ELR (cell line): ENCODE results near the gene SLCO2B1.

Source experiments
- DNase-seq: peaks from one replicate; pipeline ENCODE4 v3.0.0-alpha.2; 2015; ENCODE audit warnings: low read depth

Gene SLCO2B1

DNA sequence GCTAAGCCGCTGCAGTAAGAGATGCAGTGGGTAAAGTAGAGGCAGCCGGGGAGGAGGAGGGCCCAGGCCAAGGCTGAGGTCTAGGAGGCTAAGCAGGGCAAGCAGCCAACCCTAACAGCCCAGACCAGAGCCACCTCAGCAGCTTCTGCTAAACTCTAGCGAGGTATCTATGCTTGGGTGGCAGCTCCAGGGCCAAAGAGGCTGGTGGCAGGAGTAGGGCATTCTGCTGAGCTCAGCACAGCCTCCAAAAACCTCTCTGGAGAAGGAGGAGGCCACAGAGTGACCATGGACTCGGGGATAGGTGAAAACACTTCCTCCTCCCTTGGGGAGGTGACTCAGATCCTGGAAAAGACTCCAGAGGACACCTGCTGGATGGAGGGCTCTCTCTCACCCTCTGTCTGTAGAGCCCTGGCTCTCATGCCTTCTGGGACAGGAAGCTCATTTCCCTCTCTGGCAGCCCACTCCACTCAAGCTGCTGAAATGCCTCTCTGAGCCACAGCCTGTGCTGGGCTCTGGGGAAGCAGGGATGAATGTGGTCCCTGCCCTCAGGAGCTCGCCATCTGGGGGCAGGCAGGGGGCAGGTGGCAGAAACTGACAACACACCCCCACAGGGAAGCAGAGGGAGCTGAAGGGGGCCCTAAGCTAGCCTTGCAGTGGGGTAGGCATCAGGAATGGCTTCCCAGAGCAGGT, 73.2 kb downstream of the SLCO2B1 start:
- peak; percentile 32 for DNase-seq

GRCh38 chr11:75225794-75226193, 74.9 kb downstream of the SLCO2B1 start:
- DNase-seq: no peak

GRCh38 chr11:75229466-75229865, 78.6 kb downstream of the SLCO2B1 start:
- DNase-seq: no peak

DNA sequence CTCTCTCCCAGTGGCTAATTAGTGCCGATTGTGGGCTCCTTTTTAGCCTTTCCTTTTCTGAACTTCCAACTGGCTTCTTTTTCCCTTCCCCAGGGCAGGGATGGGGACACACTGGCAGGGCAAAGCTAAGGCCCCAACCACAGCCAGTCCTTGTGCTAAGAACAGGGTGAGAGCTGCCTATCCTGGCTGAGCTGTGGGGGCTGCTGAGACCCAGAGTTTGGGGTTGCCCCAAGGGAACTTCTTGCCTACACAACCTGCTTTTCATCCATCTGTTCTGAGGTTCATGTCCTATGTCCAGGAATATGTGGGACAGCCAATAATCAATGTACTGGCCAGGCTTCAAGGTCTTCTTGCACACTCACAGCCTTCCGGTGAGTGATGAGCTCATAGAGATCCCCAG, 79.7 kb downstream of the SLCO2B1 start:
- no peak for DNase-seq

- DNase-seq: peak; percentile 61
Observed at GRCh38 chr11:75233754-75234172, 82.9 kb downstream of the SLCO2B1 start.

DNA sequence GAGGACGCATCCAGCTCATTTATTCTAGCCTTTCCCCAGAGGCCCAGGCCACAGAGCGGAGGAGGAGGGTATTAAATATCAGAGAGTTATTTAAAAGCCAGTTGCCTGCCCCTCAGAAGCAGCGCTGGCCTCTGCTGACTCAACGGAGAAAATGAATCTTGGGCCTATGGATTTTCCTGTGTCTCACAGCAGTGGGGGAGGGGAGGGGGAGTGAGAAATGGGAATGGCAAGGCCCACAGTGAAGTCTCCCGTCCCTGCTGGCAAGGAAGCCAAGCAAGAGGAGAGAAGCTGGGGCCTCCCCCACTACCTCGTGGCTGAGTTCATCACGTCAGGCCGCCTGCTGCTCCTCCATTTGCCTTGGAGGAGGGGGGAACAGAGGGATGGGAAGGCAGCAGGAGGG, 85.2 kb downstream of the SLCO2B1 start:
- DNase-seq: no peak

GRCh38 chr11:75237050-75237449, 86.1 kb downstream of the SLCO2B1 start:
- DNase-seq: no peak

DNA sequence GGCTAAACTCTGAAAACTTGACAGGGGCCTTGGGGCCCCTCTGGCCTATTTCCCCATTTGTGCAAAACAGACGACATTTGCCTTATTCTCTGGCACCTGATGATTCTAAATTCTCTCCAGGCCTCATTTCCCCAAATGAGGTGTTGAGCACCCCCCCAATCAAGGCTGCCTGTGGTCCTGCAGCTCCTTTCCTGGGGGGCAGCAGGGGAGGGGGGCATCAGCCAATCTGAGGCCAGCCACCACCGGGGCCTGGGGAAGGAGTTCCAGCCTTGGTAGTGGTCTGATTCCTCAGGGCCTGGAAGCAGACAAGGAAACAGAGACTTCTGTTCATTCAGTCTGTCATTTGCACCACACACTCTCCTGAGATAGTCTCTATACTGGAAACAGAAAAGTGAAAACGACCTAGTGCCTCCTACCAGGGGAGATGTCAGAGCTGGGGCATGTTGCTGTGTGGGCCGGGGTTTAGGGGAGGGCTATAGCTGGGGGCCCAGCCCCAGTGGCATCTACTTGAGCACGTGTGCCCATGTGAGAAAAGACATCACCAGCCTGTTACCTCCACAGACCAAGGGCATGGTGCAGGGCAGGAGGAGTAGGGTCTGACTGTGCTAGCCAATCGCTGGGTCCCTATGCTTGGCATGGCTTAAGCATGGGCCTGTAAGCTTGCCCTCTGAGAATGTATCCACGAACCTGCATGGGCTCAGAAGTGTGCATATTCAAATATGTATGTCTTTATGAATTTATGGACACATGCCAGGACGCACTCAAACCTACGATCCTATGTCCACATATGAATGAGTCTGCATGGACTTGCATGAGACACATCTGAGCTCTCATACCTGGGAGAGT, 87.9 kb downstream of the SLCO2B1 start:
- DNase-seq: no peak

DNA sequence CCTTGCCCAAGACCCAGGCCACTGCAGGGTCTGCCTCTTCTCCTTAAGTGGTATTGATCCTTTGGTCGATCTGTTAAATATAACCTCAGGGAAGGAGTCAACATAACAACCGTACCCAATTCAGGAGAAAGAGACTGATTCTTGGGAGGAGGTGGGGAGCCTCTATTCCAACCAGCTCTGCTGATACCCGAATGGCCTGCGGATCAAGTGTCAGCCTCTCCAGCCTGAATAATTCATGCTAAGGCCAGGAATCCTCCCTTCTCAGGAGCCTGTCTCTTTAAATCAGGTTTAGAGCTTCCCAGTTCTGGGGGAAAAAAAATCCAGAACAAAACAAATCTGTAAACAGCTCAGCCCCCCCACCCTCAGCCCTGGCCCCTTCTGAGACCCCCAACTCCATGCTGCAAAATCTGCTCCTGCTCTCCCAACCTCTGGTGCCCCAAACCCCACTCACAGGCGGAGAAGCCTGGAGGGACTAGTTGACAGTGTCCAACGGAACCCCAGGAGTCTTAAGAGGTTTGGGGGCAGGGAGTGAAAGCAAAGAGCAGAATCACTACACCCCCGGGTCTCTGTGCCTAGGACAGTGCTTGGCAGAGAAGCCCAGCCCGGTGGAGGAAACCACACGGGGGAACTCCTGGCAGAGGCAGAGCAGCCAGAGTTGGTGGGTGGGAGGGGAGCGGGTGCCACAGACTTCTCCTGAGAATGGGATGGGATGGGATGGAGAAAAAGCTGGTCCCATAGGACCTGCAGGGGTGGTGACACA, 88.8 kb downstream of the SLCO2B1 start:
- DNase-seq: no peak

DNA sequence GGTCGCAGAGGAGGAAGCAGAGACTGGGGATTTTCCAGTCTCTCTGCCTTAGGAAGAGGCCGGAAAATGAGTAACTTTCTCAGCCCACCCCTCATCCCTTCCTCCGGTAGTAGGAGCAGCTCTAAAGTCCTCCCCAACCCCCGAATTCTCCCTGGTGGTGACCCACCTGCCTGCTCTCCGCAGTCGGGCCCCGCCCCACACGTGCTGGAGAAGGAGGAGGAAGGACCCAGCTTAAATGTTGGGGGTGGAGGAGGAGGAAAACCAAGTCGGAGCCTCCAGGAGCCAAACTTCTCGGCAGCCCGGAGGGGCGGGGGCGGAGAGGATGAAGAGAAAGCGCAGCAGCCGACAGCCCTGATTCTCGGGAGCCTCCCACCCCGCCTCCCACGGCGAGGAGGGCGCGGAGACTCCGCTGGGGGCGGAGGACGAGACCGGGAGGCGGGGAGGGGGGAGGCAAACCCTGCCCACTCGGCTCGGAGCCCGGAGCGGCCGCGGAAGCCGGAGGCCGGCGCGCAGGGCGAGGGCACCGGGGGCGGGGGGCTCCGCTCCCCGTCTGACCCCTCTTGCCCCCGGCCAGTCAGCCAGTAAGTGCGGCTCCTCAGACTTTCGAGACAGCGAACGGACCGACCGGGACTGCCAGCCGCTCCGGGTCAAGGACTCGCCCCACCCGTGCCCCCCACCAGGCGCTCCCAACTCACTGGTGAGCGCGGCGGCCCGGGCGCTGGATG, 89.6 kb downstream of the SLCO2B1 start, which contains the start of gene TPBGL:
TPBGL (plus strand) TSS at position 464 of the 725 bp plus-strand sequence. CDS start 276 bp downstream, outside the sequence.
- no peak for DNase-seq

GRCh38 chr11:75241036-75241905, 90.4 kb downstream of the SLCO2B1 start:
- peak; percentile 82 for DNase-seq

DNA sequence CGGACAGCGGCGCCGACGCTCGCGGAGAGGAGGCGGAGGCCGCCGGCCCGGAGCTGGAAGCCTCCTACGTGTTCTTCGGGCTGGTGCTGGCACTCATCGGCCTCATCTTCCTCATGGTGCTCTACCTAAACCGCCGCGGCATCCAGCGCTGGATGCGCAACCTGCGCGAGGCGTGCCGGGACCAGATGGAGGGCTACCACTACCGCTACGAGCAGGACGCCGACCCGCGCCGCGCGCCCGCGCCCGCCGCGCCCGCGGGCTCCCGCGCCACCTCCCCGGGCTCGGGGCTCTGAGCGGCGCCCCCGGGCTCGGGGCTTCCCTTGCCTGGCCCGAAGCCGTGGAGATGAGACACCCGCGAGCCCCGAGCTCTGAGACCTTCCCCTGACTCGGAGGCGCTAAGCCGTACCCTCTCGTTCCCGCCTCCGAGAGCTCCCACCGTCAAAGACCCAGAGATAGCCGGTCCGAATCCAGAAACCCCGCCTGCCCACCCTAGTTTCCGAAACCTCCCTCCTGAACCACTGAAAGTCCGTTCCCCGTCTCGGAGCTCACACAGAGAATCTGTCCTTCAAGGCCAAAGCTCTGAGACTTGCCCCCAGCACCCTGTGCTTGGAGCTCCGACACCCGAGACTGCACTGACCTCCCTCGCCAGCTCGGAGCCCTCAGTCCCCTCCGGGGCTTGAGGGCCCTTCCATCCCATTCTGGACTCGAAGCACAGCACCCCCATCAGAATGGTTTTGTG, 91.2 kb downstream of the SLCO2B1 start:
- DNase-seq: no peak

DNA sequence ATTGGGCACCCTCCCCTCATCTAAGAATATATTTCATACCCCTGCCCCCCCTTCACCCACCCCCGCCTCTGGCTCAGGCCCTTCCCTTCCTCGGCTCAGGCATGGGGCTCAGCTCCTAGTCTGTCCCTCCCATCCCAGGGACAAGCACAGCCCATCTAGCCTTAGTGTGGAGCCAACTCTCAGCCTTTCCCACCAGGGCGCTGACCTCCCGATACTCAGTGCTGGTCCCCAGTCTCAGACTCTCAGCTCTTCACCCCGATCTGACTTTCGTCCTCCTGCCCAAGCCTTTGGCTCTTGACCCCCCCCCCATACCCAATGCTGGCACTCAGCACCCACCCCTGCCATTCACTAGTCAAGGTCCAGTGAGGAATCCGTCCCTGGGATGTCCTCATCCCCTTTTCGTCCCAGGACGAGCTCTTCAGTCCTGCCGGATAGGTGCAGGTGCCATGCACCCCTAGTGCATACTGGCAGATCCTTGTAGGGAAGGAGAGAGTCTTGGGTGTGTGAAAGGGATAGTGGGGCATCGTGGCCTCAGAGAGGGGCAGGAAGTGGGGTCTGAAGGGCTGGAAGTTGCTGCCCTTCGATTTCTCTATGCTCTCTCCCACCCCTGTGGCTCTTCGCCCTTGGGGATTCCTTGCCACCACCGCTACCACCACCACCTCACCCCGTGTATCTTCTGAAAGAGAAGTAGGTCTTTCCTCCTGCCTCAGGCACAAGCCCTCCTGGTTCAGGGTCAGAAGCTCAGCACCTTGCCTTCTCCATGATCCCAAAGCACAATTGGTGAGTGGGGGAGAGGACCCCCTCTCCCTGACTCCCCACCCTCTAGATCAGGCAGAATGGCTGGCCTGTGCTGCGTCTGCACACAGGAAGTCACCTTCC, 92.1 kb downstream of the SLCO2B1 start:
- DNase-seq: no peak

- no peak for DNase-seq
Observed at GRCh38 chr11:75244052-75244814, 93.3 kb downstream of the SLCO2B1 start.

DNA sequence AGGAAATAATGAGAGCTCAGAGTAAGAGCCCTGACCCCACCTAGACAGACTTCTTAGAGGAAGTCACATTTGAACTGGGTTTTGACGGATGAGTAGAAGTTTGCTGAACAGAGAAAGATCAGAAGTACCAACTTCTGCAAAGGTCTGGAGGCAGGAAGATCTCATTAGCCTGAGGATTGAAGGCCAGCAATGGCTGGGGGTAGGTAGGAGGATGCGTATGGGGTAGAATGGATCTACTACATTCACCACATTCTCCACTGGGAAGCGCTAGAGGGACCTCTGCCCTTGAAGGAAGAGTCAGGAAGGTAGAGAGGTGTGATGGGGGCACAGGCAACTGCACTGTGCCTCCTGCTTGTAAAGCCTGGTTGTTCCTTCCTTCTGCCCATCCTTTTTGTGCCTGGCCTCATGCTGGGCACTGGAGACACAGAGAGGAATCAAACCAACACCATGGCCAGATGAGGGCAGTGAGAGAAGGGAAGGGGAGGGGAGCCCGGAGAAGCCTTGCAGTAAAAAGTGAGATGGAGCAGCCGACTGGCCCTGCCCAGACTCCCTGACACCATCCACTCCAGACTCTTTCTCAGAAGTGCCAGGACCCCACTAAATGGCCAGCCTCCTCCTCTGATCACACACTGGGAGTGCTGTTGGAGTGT, 94.6 kb downstream of the SLCO2B1 start:
- DNase-seq: no peak

- no peak for DNase-seq
Observed at GRCh38 chr11:75246006-75246670, 95.2 kb downstream of the SLCO2B1 start.

GRCh38 chr11:75246671-75247350, 95.9 kb downstream of the SLCO2B1 start:
- no peak for DNase-seq
